Neural crest cell (in vitro differentiated cells): ENCODE results near the gene SPATA17. TPM values are rescaled to one million over a fixed set of nuclear protein-coding genes. Genes with fewer than 3 reads are reported as not detected.

ENCODE experiments used
- DNase-seq: peaks from one replicate; pipeline ENCODE4 v3.0.0; 2021; ENCODE audit warnings: low read depth, mixed read lengths, low spot score
- H3K27ac Mint-ChIP-seq: one replicate; pipeline ENCODE4 v1.8.0; 2021; ENCODE audit warnings: mild to moderate bottlenecking, mixed read lengths; ENCODE audit not compliant: unreplicated experiment
- H3K27me3 Mint-ChIP-seq: 2 replicates; pipeline ENCODE4 v1.8.0; 2021; ENCODE audit warnings: low read depth, mild to moderate bottlenecking, mixed read lengths
- H3K36me3 Mint-ChIP-seq: 2 replicates; pipeline ENCODE4 v1.8.0; 2021; ENCODE audit warnings: low read depth, mild to moderate bottlenecking, mixed read lengths
- H3K4me1 Mint-ChIP-seq: 2 replicates; pipeline ENCODE4 v1.8.0; 2021; ENCODE audit warnings: mixed read lengths
- H3K4me3 Mint-ChIP-seq: one replicate; pipeline ENCODE4 v1.8.0; 2021; ENCODE audit warnings: mild to moderate bottlenecking, mixed read lengths
- H3K9me3 Mint-ChIP-seq: 2 replicates; pipeline ENCODE4 v1.8.0; 2021; ENCODE audit warnings: mixed read lengths
- total RNA-seq: library from RNA; stranded (reverse); gene quantifications from 2 replicates; pipeline ENCODE4 v1.2.1, GENCODE V29; 2021
- TF ChIP-seq, protein P1 (sequence below): fragments of 200-600 bp; sonication (generic); conservative IDR thresholded peaks from 2 replicates; pipeline ENCODE4 v1.5.0; 2021; ENCODE audit warnings: antibody characterized with exemption, mild to moderate bottlenecking

The SPATA17 gene
- total RNA-seq, 1 donor from 2014 or later: 1.7 TPM

DNA sequence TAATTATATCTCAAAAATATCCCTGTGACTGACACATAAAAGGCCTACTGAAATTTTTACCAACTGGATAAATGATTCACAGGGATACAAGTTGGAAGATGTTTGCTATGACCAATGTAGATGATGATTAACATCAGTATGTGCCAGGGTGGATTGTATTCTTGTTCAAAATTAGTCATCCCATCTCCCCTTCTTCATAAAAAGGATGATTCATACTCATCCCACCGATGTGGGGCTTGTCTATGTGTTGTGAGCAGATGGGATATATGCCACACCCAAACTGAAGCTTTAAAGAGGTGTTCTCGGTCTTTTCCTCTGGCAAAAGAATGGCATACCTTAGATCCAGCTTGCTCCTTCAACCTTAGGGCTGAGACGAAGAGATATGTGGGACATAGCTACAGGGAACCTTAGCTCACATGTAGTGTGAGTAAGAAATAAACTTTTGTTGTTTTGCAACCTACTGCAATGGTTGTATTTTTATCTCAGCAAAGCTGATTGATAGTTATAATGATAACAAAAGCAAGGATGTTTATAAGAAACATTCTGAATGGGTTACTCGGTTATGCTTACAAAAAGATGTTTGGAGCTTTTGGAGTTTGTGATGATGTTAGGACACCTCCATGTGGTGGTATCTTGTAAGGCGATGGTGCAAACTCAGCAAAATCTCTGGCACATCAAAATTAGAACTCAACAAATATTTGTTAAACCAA is 29.4 kb downstream of the SPATA17 start:
- TF ChIP-seq, protein P1, sequence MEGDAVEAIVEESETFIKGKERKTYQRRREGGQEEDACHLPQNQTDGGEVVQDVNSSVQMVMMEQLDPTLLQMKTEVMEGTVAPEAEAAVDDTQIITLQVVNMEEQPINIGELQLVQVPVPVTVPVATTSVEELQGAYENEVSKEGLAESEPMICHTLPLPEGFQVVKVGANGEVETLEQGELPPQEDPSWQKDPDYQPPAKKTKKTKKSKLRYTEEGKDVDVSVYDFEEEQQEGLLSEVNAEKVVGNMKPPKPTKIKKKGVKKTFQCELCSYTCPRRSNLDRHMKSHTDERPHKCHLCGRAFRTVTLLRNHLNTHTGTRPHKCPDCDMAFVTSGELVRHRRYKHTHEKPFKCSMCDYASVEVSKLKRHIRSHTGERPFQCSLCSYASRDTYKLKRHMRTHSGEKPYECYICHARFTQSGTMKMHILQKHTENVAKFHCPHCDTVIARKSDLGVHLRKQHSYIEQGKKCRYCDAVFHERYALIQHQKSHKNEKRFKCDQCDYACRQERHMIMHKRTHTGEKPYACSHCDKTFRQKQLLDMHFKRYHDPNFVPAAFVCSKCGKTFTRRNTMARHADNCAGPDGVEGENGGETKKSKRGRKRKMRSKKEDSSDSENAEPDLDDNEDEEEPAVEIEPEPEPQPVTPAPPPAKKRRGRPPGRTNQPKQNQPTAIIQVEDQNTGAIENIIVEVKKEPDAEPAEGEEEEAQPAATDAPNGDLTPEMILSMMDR: peak; percentile 56
- Mint-ChIP-seq H3K4me3 (no peak overlapping the region), H3K27ac (no peak overlapping the region), H3K4me1 (no peaks in the 10 kb centered on the region), H3K36me3 (no peaks in the 10 kb centered on the region), H3K27me3 (no peaks in the 10 kb centered on the region), H3K9me3 (no peaks in the 10 kb centered on the region)
- DNase-seq: no peak

DNA sequence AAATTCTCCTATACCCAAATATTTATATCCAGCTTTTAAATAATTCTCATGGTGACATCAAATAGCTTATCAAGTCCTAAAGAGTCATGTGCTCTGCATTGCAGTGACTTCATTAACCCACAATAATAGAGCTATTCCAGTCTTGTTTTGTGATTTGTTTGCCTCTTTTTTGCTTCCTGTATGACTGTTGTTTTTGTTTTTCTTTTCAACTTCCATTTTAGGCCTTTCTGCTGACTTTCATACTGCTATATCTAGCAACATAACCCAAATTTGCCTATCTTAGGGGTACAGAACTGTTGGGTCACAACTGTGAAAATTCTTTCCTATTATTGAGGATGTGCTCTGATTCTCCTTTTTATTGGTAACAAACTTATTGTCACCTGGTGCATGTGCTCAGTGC is 30.3 kb downstream of the SPATA17 start:
- no peak for DNase-seq
- Mint-ChIP-seq H3K36me3 (no peaks in the 10 kb centered on the region), H3K4me1 (no peaks in the 10 kb centered on the region), H3K27me3 (no peaks in the 10 kb centered on the region), H3K4me3 (no peak overlapping the region), H3K27ac (no peak overlapping the region), H3K9me3 (no peaks in the 10 kb centered on the region)
- TF ChIP-seq, protein P1: no peak

DNA sequence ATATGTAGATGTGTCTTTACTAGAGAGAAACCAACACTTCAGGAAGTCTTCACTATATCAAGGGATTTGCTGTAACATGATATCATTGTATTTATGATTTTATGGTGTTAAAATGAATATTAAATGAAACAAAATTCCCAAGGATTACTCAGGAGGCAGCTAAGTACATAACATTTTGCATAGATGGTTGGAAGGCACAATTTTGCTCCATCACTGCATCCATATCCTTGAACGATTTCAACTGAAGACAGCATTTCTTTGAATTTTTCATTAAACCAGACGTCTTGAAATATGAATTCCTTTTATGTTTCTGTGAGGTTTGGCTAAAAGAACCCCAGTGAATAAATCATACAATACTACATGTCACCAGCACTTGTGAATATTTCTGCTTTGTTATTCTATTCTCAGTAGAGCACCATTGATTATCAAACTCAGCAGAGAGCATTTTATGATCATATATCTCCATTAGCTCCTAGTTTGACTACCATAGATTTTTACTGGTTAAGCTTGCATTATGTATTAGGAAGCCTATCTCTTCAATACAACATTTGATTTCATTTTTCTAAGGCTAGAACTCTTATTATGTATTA is 37.3 kb downstream of the SPATA17 start:
- Mint-ChIP-seq H3K27ac (no peak overlapping the region), H3K36me3 (no peaks in the 10 kb centered on the region), H3K4me3 (no peak overlapping the region), H3K4me1 (no peaks in the 10 kb centered on the region), H3K27me3 (no peaks in the 10 kb centered on the region), H3K9me3 (no peaks in the 10 kb centered on the region)
- no peak for DNase-seq
- TF ChIP-seq, protein P1: no peak

DNA sequence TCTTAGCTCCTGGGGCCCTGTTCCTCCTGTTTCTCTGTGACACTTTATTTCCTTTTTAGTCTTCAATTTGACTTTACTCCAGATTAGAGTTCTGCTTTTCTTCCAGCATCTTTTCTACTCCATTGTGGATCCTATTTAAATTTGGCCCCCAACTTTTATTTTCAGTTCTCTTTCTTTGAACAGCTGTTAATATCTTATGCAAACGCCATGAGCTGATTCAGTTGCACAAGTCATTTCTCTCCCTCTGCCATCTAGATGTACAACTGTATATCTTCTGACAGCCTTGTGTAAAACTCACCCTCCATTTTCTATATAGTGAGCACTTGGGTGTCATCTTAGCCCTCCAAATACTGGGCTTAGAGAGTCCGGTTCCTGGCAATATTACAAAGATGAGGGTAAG is 42.2 kb downstream of the SPATA17 start:
- TF ChIP-seq, protein P1: no peak
- no peak overlapping the region for H3K27ac Mint-ChIP-seq
- DNase-seq: no peak
- no peak overlapping the region for H3K4me3 Mint-ChIP-seq
- H3K4me1 Mint-ChIP-seq: no peaks in the 10 kb centered on the region
- no peaks in the 10 kb centered on the region for H3K36me3 Mint-ChIP-seq
- H3K27me3 Mint-ChIP-seq: no peaks in the 10 kb centered on the region
- H3K9me3 Mint-ChIP-seq: no peaks in the 10 kb centered on the region

DNA sequence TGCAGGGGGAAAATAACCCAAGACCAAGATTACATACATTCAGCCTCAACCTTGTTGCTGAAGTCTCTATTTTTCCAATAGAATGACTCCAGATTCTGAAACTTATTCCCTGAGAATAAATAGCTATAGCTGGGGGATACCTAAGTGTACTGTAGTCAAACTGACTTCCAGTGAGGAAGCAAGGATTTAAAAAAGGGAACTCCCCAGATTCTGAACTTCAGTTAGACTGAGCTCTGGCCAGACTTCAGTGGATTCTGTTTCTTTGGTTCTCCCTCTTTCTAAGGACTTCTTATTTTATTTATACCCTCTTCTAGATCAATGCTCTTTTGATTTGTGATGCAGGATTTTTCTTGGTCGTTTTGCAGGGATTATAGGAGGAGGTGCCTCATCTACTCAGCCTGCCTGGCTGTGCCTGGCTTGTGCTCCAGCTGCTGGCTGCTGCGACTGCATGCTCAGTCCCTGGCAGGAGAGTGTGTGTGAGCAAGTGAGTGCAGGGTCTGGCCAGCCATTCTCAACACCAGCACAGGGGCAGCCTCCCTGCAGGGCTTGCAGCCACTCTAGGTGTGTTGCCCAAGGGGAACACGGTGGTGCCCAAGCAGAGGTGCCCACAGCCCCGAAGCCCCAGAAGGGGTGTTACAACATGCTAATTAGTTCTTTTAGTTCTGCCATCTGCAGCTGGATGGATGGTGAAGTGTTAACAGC is 43.0 kb downstream of the SPATA17 start:
- DNase-seq: no peak
- no peaks in the 10 kb centered on the region for H3K4me1 Mint-ChIP-seq
- H3K27me3 Mint-ChIP-seq: no peaks in the 10 kb centered on the region
- no peak overlapping the region for H3K4me3 Mint-ChIP-seq
- H3K36me3 Mint-ChIP-seq: no peaks in the 10 kb centered on the region
- H3K9me3 Mint-ChIP-seq: no peaks in the 10 kb centered on the region
- TF ChIP-seq, protein P1: no peak
- H3K27ac Mint-ChIP-seq: no peak overlapping the region
